Esophagus muscularis mucosa (tissue), 4 donors: Measurements from ENCODE around the gene CXCL16. TPM values are rescaled to one million over a fixed set of nuclear protein-coding genes. Genes with fewer than 3 reads are reported as not detected.

Experiments
- DNase-seq: peaks from one replicate; pipeline ENCODE4 v3.0.0-alpha.2; 2017; ENCODE audit errors: extremely low spot score
- H3K27ac ChIP-seq, 4 donors: fragments of 200-600 bp; sonication (generic); replicated peaks in 1 of 4; 1 replicate in 3 of 4; 2 replicates in 1 of 4; pipeline ENCODE4 v1.5.1; 2016 to 2019; ENCODE audit warnings: mild to moderate bottlenecking in 1 of 4
- H3K27me3 ChIP-seq, 4 donors: fragments of 200-600 bp; sonication (generic); one replicate each; pipeline versions ENCODE4 v1.5.1 to v1.6.0; 2016 to 2019
- H3K36me3 ChIP-seq, 4 donors: fragments of 200-600 bp; sonication (generic); one replicate each; pipeline ENCODE4 v1.5.1; 2016 to 2019
- H3K4me1 ChIP-seq, 4 donors: fragments of 200-600 bp; sonication (generic); one replicate each; pipeline ENCODE4 v1.5.1; 2016 to 2019
- H3K4me3 ChIP-seq, 4 donors: fragments of 200-600 bp; sonication (generic); 1 replicate in 2 of 4; 2 replicates in 2 of 4; pipeline ENCODE4 v1.5.1; 2016 to 2019; ENCODE audit warnings: mild to moderate bottlenecking in 4 of 4, moderate library complexity in 1 of 4
- H3K9me3 ChIP-seq, 4 donors: fragments of 200-600 bp; sonication (generic); 1 replicate in 3 of 4; 2 replicates in 1 of 4; pipeline ENCODE4 v1.5.1; 2016 to 2019
- EP300 ChIP-seq: sonication (generic); formaldehyde crosslinking; IDR thresholded peaks from one replicate; pipeline ENCODE4 v1.6.1; 2017; ENCODE audit warnings: antibody characterized with exemption
- POLR2A ChIP-seq: fragments of 450-650 bp; IDR thresholded peaks from one replicate; pipeline ENCODE4 v1.6.1; 2017; ENCODE audit warnings: antibody characterized with exemption, moderate library complexity, mild to moderate bottlenecking, low read depth
- POLR2AphosphoS5 ChIP-seq, 2 donors: sonication (generic); formaldehyde crosslinking; IDR thresholded peaks; one replicate each; pipeline ENCODE4 v1.6.1; 2017; ENCODE audit warnings: antibody characterized with exemption in 2 of 2
- WGBS: methylation state at CpG from one replicate; pipeline ENCODE4 v1.1.5; 2018; 5-methylcytosine and 5-hydroxymethylcytosine counted together
- intact Hi-C: fragments of 100-400 bp; cut with DNase I; formaldehyde crosslinking; loops from one replicate; pipeline ENCODE4 v1.15.1; 2023
- total RNA-seq, 4 donors: library from RNA; depleted of rRNA; stranded (reverse); fragments of >200 nt; gene quantifications; one replicate each; pipeline versions ENCODE4 v1.1.0 to v1.2.1, GENCODE V29; 2016
- TF ChIP-seq, protein P1 (sequence below), 3 experiments: fragments of 200-600 bp in 2 of 3; fragments of 450-650 bp in 1 of 3; sonication (generic) in 2 of 3; IDR thresholded peaks; one replicate each; pipeline ENCODE4 v1.5.1; 2017 to 2019; ENCODE audit warnings: antibody characterized with exemption in 3 of 3, mild to moderate bottlenecking in 2 of 3, moderate library complexity in 1 of 3

CXCL16 gene
- total RNA-seq, 4 donors from 2014 or later: 5.8 to 21.7 (median 9.4) TPM

DNA sequence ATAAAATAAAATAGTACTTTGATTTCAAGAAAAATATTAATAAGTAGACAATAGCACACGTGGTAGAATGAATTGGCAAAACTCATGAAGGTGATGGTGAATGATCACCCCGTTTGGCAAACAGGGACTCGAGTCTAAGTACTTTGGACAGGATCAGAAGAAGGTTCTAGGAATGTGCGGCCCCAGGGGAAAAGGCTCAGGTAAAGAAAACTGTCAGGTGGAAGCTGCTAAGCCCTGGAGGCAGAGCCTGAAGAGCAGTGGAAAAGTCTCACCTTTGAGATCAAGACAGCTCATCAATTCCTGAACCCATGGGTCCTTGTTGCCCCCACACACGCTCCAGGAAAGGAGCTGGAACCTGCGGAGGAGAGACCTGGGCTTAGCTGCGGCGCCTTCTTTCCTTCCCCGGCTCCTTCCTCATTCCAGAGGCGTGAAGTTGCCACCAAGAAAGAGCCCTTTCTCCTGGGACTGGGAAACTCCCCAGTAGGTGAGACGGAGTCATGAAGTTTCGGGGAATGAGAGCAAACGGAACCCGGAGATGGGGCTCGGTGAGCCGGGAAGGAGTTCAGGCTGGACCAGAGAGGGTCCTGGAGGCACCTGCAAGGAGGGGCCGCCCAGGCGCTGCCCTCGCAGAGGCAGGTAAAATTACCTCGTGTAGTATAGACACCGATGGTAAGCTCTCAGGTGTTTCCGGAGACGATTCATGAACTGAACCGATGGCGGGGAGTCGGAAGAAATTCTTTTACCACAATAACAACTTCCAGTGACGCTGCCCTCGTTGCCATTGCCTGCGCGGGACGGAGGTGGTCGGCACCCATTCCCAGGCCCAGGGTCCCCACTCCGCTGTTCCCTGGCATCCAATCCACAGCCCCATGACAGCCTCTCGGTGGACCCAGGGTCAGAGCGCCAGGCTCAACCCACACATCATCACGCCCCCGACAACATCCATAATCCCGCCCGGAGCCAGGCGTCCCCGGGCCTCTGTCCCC is 1.3 kb downstream of the CXCL16 start:
- peaks cover 0 to 2% (median 0%) of the 10 kb centered on the region in 4 donors for H3K36me3 ChIP-seq
- WGBS: 30% methylated on average over 24 of the region's 41 CpGs
- peak overlapping the region; percentile 74 to 91 (median 88) for H3K4me3 ChIP-seq
- H3K27ac ChIP-seq: peak overlapping the region; percentile 70 to 75 (median 74)
- H3K4me1 ChIP-seq: peaks cover 10 to 21% (median 19%) of the 10 kb centered on the region in 4 donors
- no peak for DNase-seq
- TF ChIP-seq EP300 (no peak), POLR2A (no peak)
- intact Hi-C loops: no loop called here
- no peaks in the 10 kb centered on the region for H3K9me3 ChIP-seq
- peaks cover 0 to 2% (median 0%) of the 10 kb centered on the region in 4 donors for H3K27me3 ChIP-seq

DNA sequence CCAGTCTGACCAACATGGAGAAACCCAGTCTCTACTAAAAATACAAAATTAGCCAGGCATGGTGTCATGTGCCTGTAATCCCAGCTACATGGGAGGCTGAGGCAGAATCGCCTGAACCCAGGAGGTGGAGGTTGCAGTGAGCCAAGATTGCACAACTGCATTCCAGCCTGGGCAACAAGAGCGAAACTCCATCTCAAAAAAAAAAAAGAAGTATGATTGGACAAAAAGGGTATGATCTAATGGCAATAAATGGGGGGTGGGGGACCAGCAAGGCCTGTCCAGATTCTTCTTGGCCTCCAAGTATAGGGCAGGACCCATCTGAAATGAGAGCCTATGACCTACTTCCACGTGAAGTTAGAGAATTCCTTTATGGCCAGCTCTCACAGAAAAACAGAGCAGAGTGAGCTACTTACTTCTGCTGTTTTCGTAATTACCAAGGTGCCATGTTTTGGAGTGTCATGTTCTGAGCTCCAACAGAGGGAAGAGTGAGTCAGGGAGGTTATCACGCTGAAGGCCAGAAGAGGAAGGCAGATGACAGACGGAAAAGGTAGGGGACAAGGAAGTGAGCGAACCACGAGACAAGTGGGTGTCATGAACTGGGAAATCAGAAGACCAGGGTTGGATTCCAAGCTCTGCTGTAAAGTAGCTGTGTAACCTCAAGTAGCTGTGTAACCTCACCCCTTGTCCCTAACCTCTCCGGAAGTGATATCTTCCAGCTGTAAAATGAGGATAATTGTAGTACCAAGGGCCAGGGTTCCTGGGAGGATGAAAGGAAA is 3.7 kb downstream of the CXCL16 start:
- intact Hi-C loops: no loop called here
- peaks cover 18 to 32% (median 28%) of the 10 kb centered on the region in 4 donors for H3K4me1 ChIP-seq
- H3K27ac ChIP-seq: no peak overlapping the region
- H3K36me3 ChIP-seq: peaks cover 0 to 8% (median 0%) of the 10 kb centered on the region in 4 donors
- no peak for DNase-seq
- no peaks in the 10 kb centered on the region for H3K27me3 ChIP-seq
- WGBS: 69% methylated on average over 9 of the region's 9 CpGs
- no peak overlapping the region for H3K4me3 ChIP-seq
- TF ChIP-seq EP300 (no peak), POLR2AphosphoS5 (IDR thresholded peaks at IDR 0.05) (peak; percentile 14 to 32), POLR2A (no peak)
- TF ChIP-seq, protein P1, sequence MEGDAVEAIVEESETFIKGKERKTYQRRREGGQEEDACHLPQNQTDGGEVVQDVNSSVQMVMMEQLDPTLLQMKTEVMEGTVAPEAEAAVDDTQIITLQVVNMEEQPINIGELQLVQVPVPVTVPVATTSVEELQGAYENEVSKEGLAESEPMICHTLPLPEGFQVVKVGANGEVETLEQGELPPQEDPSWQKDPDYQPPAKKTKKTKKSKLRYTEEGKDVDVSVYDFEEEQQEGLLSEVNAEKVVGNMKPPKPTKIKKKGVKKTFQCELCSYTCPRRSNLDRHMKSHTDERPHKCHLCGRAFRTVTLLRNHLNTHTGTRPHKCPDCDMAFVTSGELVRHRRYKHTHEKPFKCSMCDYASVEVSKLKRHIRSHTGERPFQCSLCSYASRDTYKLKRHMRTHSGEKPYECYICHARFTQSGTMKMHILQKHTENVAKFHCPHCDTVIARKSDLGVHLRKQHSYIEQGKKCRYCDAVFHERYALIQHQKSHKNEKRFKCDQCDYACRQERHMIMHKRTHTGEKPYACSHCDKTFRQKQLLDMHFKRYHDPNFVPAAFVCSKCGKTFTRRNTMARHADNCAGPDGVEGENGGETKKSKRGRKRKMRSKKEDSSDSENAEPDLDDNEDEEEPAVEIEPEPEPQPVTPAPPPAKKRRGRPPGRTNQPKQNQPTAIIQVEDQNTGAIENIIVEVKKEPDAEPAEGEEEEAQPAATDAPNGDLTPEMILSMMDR (IDR thresholded peaks at IDR 0.05): no peak
- H3K9me3 ChIP-seq: no peaks in the 10 kb centered on the region

- WGBS: 93% methylated on average over 6 of the region's 8 CpGs
- intact Hi-C loops: no loop called here
- no peak for DNase-seq
- no peak overlapping the region for H3K4me3 ChIP-seq
- H3K27ac ChIP-seq: no peak overlapping the region
- H3K4me1 ChIP-seq: peaks cover 18 to 36% (median 34%) of the 10 kb centered on the region in 4 donors
- no peaks in the 10 kb centered on the region for H3K9me3 ChIP-seq
- TF ChIP-seq POLR2A (no peak), EP300 (no peak), POLR2AphosphoS5 (IDR thresholded peaks at IDR 0.05) (no peak)
- TF ChIP-seq, protein P1 (IDR thresholded peaks at IDR 0.05): no peak
- H3K36me3 ChIP-seq: peaks cover 0 to 8% (median 0%) of the 10 kb centered on the region in 4 donors
- H3K27me3 ChIP-seq: no peaks in the 10 kb centered on the region
These were observed 4.8 kb downstream of the CXCL16 start for GRCh38 chr17:4734857-4735475.

GRCh38 chr17:4733073-4733531 is 6.6 kb downstream of the CXCL16 start:
- Histone ChIP-seq H3K36me3 (peaks cover 0 to 8% (median 0%) of the 10 kb centered on the region in 4 donors), H3K4me3 (no peak overlapping the region), H3K9me3 (no peaks in the 10 kb centered on the region), H3K27me3 (no peaks in the 10 kb centered on the region), H3K27ac (peak overlapping the region in 1 of 4 donors; percentile 30), H3K4me1 (peaks cover 9 to 24% (median 19%) of the 10 kb centered on the region in 4 donors)
- intact Hi-C loops: loop anchor here (2.0 kb wide), 2 partner anchors 56 to 158 kb away; partner anchors contain the start of gene GLTPD2
- TF ChIP-seq EP300 (no peak), POLR2A (no peak), POLR2AphosphoS5 (IDR thresholded peaks at IDR 0.05) (no peak)
- TF ChIP-seq, protein P1 (IDR thresholded peaks at IDR 0.05): peak in 1 of 3 experiments; percentile 8
- no peak for DNase-seq
- 78% methylated on average over 6 of the region's 6 CpGs for WGBS
